Measurements from ENCODE around the gene BRD1.
A peak's percentile ranks its signal among the peaks of the same experiment; 100 is the strongest.
"Not testable (repeated sequence)": the region's sequence is repeated elsewhere in the genome, so short reads cannot be mapped to it uniquely, and the experiment has no call there.

BRD1 gene

GRCh38 chr22:49852898-49853894 lies 25.5 kb upstream of the BRD1 start, which contains the start of gene ZBED4:
TSS of gene ZBED4 (plus strand) at chr22:49853844. CDS start at chr22:49883663, 29,819 bp downstream.
- peak; percentile 77 for DNase-seq

- not testable (repeated sequence) for DNase-seq
Measured at GRCh38 chr22:49852568-49852897, 24.9 kb upstream of the BRD1 start.

GRCh38 chr22:49850959-49851802 lies 23.5 kb upstream of the BRD1 start:
- no peak for DNase-seq

GRCh38 chr22:49850021-49850911 lies 22.6 kb upstream of the BRD1 start:
- no peak for DNase-seq

DNA sequence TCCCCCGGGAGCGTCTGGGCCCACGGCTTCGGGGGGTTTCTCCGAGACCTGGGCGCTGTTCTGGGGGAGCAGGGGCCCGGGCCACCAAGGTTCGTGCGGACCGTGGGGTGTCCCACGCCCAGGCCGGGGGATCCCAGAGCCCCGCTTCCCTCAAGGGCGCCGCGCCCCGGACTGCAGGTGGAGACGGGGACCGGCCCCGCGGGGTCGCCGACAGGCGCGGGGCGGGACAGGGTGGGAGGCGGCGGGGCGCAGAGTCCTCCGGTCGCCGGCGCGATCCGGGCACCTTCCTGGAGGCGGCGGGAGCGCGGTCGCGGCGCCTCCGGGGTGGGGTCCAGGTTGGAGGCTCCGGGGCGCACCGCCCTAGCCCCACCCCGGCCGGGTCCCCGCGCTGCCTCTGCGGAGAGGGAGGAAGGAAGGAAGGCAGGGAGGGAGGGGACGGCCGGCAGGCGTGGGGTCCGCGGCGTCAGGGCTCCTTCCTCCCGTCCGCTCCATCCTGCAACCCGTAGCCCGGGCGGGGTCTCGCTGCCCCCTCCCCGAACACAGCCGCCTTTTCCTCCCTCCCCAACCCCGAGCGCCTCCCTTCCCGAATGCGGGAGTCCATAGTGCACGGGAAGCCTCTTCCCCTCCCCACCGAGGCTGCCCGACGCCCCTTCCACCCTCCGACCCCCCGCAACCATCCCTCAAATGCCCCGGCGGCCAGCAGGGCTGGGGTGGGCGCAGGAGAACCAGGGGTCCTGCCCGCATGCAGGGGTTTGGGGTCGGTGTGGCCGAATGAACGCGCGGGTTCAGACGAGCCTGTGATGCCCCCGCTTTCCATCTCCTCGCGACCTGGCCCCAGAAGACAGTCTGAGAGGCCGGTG lies 21.7 kb upstream of the BRD1 start:
- DNase-seq = no peak

DNA sequence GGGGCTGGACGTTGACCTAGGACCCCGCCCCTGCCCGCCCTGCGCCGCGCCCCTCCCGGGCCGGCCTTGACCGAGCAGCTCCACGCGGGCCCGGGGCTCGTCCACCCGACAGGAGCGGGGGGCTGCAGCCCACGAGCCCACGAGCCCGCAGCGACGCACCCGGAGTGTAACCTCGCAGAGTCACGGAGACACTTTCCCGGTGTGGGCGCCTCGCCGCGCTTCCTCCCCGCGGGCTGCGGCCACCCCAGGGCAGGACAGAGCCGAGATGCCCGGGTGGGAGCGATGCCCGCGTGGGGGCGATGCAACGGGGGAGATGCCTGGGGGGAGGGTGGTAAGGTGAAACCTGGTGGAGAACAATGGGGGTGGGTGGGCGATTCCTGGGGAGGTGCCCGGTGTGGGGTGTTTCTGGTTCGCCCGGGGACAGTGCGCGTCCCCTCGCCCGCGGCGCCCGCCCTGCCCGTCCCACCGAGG lies 21.1 kb upstream of the BRD1 start:
- DNase-seq = no peak

DNA sequence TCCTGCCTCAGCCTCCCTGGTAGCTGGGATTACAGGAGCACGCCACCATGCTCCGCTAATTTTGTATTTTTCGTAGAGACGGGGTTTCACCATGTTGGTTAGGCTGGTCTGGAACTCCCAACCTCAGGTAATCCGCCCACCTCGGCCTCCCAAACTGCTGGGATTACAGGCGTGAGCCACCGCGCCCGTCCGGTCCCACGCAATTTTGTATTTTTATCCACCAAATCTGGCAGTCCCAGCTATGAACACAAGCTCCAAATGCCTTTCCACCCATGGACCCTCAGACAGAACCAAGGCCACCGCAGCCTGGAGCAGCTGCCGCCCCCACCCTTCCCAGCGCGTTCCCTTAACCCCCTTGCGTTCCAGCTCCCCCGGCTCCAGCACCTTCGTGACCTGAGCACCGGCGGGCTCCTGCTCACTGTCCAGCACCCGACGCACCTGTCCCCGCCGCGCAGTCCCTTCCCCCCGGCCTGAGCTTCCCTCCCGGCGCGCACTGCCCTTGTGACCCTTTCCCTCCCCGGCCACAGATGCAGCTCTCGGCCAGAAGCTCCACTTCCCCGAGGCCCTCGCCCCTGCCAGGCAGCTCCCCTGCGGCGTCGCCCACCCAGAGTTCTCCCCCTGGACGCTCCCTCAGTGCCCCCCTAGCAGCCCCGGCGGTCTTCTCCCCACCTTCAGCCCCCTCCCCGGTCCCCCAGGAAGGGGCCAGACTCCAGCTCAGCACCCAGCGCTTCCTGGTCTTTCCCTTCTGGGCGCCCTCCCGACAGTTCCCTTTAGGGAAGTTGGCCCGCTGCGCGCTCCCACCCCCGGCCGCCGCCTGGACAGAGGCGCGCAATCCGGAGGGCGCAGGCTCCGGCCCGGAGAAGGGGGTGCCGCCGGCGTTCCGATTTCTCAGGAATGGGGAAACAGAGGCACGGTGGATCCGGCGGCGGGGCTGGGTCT lies 20.3 kb upstream of the BRD1 start:
- no peak for DNase-seq

- no peak for DNase-seq
Measured at GRCh38 chr22:49845666-49846459, 18.2 kb upstream of the BRD1 start.

DNA sequence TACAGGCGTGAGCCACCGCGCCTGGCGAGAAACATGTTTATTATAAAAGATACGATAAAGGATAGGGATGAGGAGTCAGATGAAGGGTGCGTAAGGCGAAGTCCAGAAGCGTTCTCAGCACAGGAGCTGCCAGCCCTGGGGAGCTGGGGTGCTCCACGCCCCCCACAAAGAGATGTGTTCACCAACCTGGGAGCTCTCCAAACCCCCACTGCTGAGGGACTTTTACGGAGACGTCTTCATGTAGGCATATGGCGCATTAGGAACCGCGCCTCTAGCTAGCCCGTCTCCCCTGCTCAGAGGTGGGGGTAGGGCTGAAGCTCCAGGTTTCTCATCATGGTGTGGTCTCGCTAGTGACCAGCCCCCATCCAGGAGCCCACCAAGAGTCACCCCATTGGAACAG lies 17.6 kb upstream of the BRD1 start:
- no peak for DNase-seq

DNA sequence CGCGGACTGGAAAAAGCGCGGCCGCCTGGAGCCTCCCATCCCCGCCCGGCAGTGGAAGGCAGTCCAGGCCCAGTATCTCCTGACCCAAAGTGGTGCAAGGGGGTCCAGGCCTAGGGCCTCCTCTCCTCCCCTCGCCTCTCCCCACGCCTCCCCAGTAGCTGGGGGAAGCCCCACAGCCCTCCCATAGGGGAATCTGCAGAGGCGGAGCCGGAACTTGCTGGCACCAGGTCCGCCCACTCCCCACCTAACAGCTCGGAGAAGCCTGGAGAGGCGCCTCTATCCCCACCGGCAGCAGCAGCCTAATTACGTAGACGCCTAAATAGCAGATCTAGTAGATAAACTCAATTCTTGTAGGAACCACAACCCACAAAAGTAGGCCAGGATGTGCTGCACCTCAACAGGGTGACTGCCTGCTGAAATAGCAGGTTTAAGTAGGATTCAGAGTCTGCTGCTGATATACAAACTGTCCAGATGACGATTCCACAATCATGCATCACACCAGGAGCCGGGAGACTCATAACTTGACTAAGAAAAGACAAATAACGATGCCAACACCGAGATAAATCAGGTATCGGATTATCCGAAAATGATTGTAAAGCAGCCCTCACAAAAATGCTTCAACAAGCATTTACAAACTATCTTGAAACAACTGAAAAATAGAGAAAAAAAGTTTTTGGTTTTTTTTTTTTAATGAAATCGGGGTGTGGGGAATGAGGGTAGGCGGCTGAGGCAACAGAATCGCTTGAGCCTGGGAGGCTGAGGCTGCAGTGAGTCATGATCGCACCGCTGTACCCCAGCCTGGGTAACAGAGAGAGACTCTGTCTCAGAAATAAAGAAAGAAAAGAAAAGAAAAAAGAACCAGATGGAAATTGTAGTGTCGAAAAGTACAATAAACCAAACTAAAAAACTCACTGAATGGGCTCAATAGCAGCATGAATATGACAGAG lies 11.4 kb upstream of the BRD1 start:
- no peak for DNase-seq

DNA sequence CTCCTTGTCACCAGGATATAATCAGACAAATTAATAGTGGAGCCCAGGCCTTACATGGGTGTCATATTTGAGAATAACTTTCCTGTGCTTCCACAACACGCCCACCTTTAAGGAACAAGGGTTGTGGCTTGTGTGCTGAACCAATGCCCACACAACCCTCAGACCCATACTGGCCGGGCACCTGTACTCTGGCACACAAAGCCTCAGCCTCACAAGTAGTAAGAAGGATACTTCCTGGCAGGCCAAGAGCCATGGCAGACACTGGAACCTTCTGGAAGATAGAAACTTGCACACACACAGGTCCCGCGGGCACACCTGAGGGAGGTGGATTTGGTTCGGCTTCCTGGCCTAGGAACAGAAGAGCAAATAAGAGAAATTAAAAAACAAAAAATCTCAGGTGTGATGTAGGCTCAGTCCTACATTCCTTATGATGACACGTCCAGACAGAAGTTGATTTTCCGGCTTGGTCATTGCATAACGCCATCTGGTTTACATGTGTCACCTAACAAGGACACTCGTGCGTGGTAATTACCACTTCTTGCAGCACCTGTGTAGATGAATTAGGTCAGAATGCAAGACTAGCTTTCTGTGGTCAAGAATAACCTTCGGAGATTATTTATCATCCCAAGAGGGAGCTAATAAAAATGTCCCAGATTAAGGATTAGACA lies 5.8 kb upstream of the BRD1 start:
- DNase-seq = no peak

DNA sequence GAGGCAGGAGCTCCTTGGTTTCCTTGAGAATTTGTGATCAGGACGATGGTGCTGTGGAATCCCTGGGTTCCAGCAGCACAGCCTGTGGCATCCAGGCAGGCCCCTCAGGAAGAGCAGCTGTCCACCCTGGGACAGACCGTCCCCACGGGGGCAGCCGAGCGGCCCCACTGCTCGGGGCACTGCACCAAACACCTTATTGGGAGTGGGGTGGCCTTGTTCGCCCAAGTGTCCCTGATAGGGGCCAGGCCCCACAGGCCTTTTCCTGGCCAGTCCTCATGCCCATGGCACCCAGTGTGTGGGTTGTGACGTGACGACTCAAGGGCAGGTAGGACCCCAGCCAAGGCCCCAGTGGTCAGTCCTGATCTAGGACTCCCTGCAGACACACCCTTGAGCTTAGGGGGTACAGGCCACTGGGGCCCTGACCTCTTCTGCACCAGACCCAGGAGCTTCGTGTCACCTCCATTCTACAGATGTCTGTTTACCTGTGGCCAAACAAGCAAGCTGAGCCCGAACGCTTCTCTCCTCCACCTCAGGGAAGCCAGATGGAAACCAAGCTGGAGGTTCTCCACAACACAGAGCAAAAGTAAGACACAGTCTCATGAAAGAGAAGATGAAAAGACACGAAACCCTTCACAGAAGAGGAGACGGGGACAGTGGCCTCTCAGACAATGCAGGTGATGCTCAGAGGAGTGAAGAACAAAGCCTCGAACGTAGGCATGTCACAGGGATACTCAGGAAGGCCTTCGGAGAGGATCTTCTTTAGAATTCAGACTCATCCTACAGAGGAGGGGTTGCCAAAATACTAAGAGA lies 1.6 kb upstream of the BRD1 start:
- no peak for DNase-seq

GRCh38 chr22:49828599-49828965 lies 909 bp upstream of the BRD1 start:
- DNase-seq = no peak

DNA sequence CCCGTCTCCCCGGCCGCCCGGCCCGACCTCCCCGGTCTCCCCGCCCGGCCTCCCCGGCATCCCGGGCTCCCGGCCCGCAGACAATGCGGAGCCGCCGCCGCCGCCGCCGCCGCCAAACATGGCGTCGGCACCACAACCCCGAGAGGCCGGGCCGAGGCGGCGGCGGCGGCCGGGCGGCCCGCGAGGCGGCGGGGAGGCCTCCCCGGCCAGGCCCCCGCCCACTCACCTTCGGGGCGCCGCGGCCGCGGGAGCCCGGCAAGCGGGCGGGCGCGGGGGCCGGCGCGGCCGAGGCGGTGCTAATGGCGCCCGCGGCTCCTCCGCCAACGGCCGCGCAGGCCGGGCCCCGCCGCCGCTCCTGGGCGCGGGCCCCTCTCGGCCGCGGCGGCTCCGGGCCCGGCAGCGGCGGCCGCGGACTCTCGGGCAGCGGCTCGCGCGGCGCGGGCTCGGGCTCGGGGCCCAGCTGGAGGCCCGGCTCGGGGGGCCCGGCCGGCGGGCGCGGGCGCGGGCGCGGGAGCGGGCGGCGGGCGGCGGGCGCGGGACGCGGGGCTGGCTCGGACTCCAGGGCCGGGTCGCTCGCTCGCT lies 311 bp downstream of the BRD1 start:
- no peak for DNase-seq

DNA sequence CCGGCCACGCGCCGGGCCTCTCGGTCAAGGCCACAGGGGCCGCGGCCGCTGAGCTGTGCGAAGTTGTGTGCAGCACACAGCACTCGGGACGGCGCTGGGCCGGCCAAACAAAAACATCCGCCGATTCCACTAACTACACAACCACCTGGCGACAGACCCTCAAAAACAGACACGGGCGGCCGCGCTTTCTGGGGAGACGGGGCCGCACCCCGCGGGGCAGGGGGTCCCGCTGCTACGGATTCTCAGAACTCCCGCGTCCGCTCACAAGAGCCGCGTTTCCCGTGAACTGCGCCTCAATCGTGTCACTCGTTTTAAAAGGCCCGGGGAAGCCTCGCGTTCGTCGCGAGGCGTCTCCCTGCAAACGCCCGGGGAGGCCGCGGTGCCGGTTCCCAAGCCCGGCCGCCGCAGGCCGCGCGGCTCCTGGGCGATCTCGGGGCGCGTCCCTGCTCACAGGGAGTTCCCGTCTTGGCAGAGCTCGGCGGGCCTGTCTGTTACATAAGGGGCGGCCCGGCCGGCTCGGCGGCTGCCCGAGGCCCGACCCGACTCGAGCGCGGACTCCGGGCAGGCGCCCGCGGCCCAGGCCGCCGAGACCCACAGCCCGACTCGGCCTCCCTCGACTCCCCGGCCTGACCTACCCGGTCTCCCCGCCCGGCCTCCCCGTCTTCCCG lies 936 bp downstream of the BRD1 start:
- no peak for DNase-seq
